ENCODE results near the gene TMEM243.

TMEM243 gene

GRCh38 chr7:87170828-87171227 is 48.7 kb downstream of the TMEM243 start:
- no peak overlapping the region for H3K4me3 ChIP-seq (ENCODE audit: low read depth, low read length)
- DNase-seq (ENCODE audit: low read depth): no peak
- TF ChIP-seq CTCF (IDR thresholded peaks at IDR 0.05; ENCODE audit: low read depth, low read length): no peak
- TF ChIP-seq, protein P1, sequence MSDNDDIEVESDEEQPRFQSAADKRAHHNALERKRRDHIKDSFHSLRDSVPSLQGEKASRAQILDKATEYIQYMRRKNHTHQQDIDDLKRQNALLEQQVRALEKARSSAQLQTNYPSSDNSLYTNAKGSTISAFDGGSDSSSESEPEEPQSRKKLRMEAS (IDR thresholded peaks at IDR 0.05; ENCODE audit: low read depth, low read length): no peak
- no peak for TF ChIP-seq MYC (IDR thresholded peaks at IDR 0.05; ENCODE audit: low read depth, low read length)
- TF ChIP-seq POLR2A (IDR thresholded peaks at IDR 0.05; ENCODE audit: extremely low read depth, insufficient read length): no peak

DNA sequence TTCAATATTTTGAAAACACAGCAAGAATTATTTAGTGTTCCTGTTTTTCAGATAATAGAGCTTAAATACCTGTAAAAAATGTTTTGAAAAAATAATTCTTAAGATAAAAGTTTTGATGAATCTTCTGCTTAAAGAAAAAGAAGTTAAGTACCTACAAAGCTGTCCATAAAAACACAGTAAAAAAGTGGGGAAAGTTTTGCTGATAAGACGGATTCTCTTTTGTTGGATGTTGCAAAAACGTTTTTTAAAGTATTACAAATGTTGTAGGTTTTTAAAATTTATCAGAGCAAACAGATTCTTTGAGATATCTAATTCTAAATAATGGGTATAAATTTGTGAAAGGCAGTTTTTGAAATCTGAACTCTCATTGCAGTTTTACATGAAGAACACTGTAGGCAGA is 55.1 kb downstream of the TMEM243 start:
- DNase-seq (ENCODE audit: low read depth): no peak
- H3K4me3 ChIP-seq (ENCODE audit: low read depth, low read length): no peak overlapping the region
- TF ChIP-seq, protein P1 (IDR thresholded peaks at IDR 0.05; ENCODE audit: low read depth, low read length): no peak
- TF ChIP-seq POLR2A (IDR thresholded peaks at IDR 0.05; ENCODE audit: extremely low read depth, insufficient read length): no peak
- TF ChIP-seq MYC (IDR thresholded peaks at IDR 0.05; ENCODE audit: low read depth, low read length): no peak
- no peak for TF ChIP-seq CTCF (IDR thresholded peaks at IDR 0.05; ENCODE audit: low read depth, low read length)

GRCh38 chr7:87159538-87159937 is 60.0 kb downstream of the TMEM243 start:
- DNase-seq (ENCODE audit: low read depth): no peak
- TF ChIP-seq POLR2A (IDR thresholded peaks at IDR 0.05; ENCODE audit: extremely low read depth, insufficient read length) (no peak), CTCF (IDR thresholded peaks at IDR 0.05; ENCODE audit: low read depth, low read length) (no peak), MYC (IDR thresholded peaks at IDR 0.05; ENCODE audit: low read depth, low read length) (no peak)
- TF ChIP-seq, protein P1 (IDR thresholded peaks at IDR 0.05; ENCODE audit: low read depth, low read length): no peak
- H3K4me3 ChIP-seq (ENCODE audit: low read depth, low read length): no peak overlapping the region

- no peak for DNase-seq (ENCODE audit: low read depth)
- H3K4me3 ChIP-seq (ENCODE audit: low read depth, low read length): peak overlapping the region; percentile 33
- no peak for TF ChIP-seq CTCF (IDR thresholded peaks at IDR 0.05; ENCODE audit: low read depth, low read length)
- no peak for TF ChIP-seq MYC (IDR thresholded peaks at IDR 0.05; ENCODE audit: low read depth, low read length)
- TF ChIP-seq, protein P1 (IDR thresholded peaks at IDR 0.05; ENCODE audit: low read depth, low read length): no peak
- no peak for TF ChIP-seq POLR2A (IDR thresholded peaks at IDR 0.05; ENCODE audit: extremely low read depth, insufficient read length)
Observed at GRCh38 chr7:87156709-87157108, 62.8 kb downstream of the TMEM243 start.

DNA sequence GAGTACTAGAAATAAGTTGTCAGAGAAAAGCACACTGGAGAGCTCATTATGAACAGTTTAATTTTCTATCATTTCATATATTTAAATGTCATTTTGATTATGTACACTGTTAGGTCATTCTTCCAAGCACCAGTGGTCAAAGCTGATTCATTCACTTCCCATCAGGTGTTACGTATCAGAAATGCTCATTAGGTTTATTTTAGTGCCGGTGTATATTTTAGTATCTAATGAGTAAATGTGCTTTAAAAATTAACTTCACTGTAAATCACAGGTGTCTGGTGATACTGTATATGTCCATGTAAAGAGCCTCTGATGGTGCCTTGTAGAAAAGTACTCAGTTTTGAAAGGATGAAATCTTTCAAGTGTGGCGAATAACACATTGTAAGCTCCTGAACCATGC is 63.7 kb downstream of the TMEM243 start:
- peak overlapping the region; percentile 33 for H3K4me3 ChIP-seq (ENCODE audit: low read depth, low read length)
- TF ChIP-seq MYC (IDR thresholded peaks at IDR 0.05; ENCODE audit: low read depth, low read length) (no peak), POLR2A (IDR thresholded peaks at IDR 0.05; ENCODE audit: extremely low read depth, insufficient read length) (no peak), CTCF (IDR thresholded peaks at IDR 0.05; ENCODE audit: low read depth, low read length) (no peak)
- TF ChIP-seq, protein P1 (IDR thresholded peaks at IDR 0.05; ENCODE audit: low read depth, low read length): no peak

GRCh38 chr7:87154569-87154968 is 65.0 kb downstream of the TMEM243 start:
- DNase-seq (ENCODE audit: low read depth): no peak
- peak overlapping the region; percentile 71 for H3K4me3 ChIP-seq (ENCODE audit: low read depth, low read length)
- no peak for TF ChIP-seq MYC (IDR thresholded peaks at IDR 0.05; ENCODE audit: low read depth, low read length)
- TF ChIP-seq POLR2A (IDR thresholded peaks at IDR 0.05; ENCODE audit: extremely low read depth, insufficient read length): no peak
- no peak for TF ChIP-seq CTCF (IDR thresholded peaks at IDR 0.05; ENCODE audit: low read depth, low read length)
- TF ChIP-seq, protein P1 (IDR thresholded peaks at IDR 0.05; ENCODE audit: low read depth, low read length): no peak

More for the DNA sequence above, 63.7 kb downstream of the TMEM243 start:
- no peak for DNase-seq (ENCODE audit: low read depth)
